Lower leg skin (tissue), 4 donors: ENCODE measurements around the gene EFL1. TPM values are rescaled to one million over a fixed set of nuclear protein-coding genes. Genes with fewer than 3 reads are reported as not detected.
"Not testable (repeated sequence)": the region's sequence is repeated elsewhere in the genome, so short reads cannot be mapped to it uniquely, and the experiment has no call there.

Experiments used
- DNase-seq, 2 donors: peaks; one replicate each; pipeline ENCODE4 v3.0.0-alpha.2; 2019; ENCODE audit warnings: low spot score in 2 of 2
- H3K4me3 ChIP-seq: fragments of 200-600 bp; sonication (generic); 2 replicates; pipeline ENCODE4 v1.5.1; 2017; ENCODE audit warnings: mild to moderate bottlenecking, low read depth; ENCODE audit not compliant: poor library complexity, severe bottlenecking
- POLR2A ChIP-seq, 2 donors: fragments of 450-650 bp; IDR thresholded peaks; one replicate each; pipeline ENCODE4 v1.6.1; 2016 to 2017; ENCODE audit warnings: antibody characterized with exemption in 2 of 2, mild to moderate bottlenecking in 1 of 2, moderate library complexity in 1 of 2
- WGBS, 2 donors: methylation state at CpG; one replicate each; pipeline ENCODE4 v1.1.5; 2018; 5-methylcytosine and 5-hydroxymethylcytosine counted together
- intact Hi-C: fragments of 100-400 bp; cut with DNase I; formaldehyde crosslinking; loops from one replicate; pipeline ENCODE4 v1.15.0; 2023; ENCODE audit warnings: low total_unique reads
- total RNA-seq, 4 donors: library from RNA; depleted of rRNA; stranded (reverse); fragments of >200 nt; gene quantifications; one replicate each; pipeline ENCODE4 v1.1.0, GENCODE V29; 2016
- TF ChIP-seq, protein P1 (sequence below), 3 donors: fragments of 450-650 bp; IDR thresholded peaks; one replicate each; pipeline ENCODE4 v1.5.1; 2016; ENCODE audit warnings: antibody characterized with exemption in 3 of 3, mild to moderate bottlenecking in 3 of 3, moderate library complexity in 2 of 3

Gene EFL1
- total RNA-seq, 4 donors from 2014 or later = 17.8 to 20.7 (median 19.5) TPM

DNA sequence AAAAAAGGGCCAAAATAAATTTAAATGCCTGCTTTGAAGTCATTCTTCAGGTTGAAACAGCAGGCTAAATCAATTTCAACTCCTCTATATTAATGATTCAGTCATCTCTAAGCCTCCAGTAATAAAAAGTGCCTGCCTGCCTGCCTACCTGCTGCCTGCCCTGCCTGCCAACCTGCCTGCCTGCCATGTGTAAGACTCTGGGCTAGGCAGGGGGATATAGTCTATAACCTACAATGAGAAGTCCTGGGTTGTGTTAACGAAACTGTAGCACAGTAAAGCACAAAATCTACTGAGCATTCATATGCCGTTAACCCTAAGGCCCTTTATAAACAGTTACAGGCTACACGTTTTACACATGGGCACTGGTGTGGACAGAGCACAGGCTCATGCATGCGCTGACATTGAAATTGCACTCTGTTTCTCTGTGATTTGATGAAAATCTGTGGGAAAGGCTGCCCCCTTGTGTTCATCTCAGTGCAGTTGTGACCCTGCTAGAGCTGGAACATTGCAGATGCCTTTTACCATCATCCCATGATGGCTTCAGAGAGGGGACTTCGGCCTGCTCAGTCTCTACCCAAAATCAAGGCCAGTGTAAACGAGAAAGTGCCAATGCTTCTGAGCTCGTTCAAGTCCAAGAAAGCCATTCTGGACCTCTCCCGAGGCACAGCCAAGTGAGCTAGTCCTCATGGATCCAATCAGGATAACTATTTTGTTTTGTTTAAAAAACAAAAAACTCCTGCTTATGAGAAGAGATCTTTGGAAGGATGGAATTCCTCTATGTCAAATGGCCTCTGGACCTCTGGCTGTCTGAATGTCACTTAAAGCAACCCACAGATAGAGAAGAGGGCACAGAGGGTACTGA is 64.6 kb downstream of the EFL1 start:
- no peak overlapping the region for H3K4me3 ChIP-seq
- WGBS, 2 donors = 41 to 42% methylated on average over 8 of the region's 8 CpGs
- intact Hi-C loops = no loop called here
- no peak for TF ChIP-seq POLR2A (IDR thresholded peaks at IDR 0.05)
- TF ChIP-seq, protein P1, sequence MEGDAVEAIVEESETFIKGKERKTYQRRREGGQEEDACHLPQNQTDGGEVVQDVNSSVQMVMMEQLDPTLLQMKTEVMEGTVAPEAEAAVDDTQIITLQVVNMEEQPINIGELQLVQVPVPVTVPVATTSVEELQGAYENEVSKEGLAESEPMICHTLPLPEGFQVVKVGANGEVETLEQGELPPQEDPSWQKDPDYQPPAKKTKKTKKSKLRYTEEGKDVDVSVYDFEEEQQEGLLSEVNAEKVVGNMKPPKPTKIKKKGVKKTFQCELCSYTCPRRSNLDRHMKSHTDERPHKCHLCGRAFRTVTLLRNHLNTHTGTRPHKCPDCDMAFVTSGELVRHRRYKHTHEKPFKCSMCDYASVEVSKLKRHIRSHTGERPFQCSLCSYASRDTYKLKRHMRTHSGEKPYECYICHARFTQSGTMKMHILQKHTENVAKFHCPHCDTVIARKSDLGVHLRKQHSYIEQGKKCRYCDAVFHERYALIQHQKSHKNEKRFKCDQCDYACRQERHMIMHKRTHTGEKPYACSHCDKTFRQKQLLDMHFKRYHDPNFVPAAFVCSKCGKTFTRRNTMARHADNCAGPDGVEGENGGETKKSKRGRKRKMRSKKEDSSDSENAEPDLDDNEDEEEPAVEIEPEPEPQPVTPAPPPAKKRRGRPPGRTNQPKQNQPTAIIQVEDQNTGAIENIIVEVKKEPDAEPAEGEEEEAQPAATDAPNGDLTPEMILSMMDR (IDR thresholded peaks at IDR 0.05) = no peak
- DNase-seq = peak; percentile 66 to 90

DNA sequence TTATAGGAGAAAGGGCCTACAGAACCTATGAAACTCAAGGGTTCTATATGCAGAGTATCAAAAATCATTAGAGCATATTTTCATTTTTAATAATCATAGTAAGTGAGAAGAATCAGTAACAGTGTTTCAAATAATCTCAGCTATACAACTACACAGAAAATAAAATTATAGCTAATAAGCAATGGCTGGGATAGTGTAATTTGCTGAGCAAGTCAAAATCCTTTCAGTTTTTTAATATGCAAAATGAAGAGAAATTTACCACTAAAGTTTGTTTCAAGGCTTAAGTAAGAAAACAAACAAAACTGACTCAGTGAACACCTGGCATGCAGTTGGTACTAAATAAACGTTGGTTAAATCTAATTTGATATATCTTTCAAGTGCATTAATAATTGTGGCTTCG is 66.2 kb downstream of the EFL1 start:
- 85 to 86% methylated on average over 2 of the region's 2 CpGs for WGBS, 2 donors
- DNase-seq = no peak
- intact Hi-C loops = no loop called here
- H3K4me3 ChIP-seq = no peak overlapping the region
- TF ChIP-seq POLR2A (IDR thresholded peaks at IDR 0.05) = no peak
- TF ChIP-seq, protein P1 (IDR thresholded peaks at IDR 0.05) = no peak

DNA sequence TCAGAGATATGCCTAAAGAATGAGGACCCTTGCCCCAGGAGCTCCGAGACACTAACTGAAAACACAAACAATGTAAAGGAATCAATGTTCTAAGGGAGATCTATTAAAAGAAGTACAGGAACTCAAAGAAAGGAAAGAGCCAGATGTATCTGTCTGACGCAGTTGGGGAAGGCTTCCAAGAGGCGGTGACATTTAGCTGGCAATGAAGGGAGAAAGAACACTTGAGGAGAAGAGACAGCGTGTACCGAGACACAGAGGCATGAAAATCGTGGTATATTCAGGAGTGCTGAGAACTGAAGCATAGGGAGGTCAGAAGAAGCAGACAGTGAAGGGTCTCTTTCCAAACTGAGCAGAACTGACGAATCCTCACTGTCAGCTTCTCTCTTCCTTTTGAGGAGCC is 66.7 kb downstream of the EFL1 start:
- DNase-seq, intact Hi-C loops, H3K4me3 ChIP-seq: not testable (repeated sequence)
- WGBS, 2 donors = 84 to 85% methylated on average over 7 of the region's 7 CpGs

DNA sequence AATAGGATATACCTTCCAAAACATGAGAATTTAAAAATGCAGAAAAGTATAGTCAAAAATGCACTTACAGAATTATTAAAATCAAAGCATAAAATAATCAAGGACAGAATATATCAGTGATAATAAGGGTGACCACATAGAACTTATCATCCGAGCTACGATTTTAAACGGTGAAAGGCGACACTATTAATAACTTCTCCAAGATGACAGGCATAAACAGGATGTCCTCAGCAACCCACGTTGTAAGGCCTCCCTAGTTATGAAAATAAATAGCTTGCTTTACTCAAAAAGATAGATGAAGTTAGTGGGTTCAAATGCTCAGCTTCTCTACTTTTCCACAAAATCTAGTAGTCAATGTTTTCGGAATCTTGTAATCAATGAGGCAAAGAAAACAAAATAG is 68.0 kb downstream of the EFL1 start:
- H3K4me3 ChIP-seq, DNase-seq, intact Hi-C loops: not testable (repeated sequence)
- 80 to 83% methylated on average over 6 of the region's 6 CpGs for WGBS, 2 donors

DNA sequence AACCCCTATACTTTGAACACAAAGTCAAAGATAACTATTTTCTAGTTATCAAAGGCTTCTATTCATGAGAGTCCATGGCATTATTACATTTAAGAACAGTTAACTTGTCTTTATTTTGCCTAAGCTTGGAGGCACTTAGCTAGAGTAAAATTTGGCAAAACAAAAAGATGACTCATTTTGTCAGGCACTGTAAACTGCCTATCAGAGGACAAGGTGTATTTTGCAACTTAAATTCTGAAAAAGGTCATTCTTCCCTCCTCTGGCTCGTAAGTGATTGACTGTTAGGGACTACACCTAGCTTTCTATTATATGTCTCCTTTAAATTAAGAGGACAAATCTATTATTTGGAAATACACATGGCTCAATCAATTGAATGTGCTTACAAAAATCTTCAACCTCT is 69.1 kb downstream of the EFL1 start:
- no CpG with 5 or more reads among the region's 1 CpG for WGBS, 2 donors
- DNase-seq, intact Hi-C loops, H3K4me3 ChIP-seq: not testable (repeated sequence)

DNA sequence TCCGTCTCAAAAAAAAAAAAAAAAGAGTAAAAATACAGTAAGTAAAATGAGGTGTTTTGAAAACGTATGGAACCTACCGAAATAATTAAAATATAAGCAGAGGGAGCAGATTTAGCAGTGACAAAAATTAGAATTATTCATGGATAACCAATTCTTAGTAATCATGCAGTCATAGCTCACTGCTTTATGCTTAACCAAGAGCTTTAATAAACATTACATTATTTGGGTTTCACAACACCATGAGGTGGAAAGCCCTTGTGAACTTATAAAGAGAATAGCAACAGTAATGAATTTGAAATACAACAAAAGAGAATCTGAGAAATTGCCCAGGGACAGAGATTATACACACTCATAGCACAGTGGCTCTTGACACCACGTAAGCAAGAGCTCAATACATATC is 70.1 kb downstream of the EFL1 start:
- 92% methylated on average over 4 of the region's 4 CpGs for WGBS, 2 donors
- H3K4me3 ChIP-seq, intact Hi-C loops, DNase-seq: not testable (repeated sequence)

DNA sequence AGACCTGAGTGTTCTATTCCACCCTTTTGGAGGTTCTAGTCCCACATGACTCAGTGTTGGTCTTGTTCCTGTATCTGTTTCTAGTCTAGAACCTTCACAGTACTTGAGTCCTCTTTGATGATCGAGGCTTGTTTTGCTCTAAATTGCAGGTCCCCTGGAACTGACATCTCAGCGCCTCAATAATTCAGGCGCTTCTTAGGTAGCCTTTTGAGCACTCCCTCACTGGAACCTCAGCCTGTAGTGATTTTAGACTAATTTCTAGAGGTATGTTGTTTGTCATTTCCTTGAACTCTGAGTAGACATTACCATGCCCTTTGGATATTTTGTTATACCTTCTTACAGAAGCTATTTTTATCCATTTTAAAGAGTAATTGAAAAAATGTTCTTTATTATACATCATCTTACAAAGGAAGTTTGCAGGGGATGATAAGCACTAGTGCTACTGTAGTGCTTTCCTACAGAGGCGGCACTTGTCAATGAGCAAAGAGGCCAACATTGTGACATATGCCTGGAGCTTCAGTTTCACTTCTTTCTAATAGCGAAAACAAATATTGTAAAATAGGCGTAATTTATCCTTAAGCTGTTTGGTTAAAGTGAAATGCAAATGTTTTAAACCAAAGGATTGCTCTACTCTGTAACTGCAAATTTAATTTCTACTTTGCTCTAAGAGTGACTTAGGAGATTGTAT is 75.7 kb downstream of the EFL1 start:
- intact Hi-C loops = no loop called here
- no peak for DNase-seq
- WGBS, 2 donors = 91 to 95% methylated on average over 6 of the region's 6 CpGs

More for the DNA sequence above, 75.7 kb downstream of the EFL1 start:
- no peak for TF ChIP-seq POLR2A (IDR thresholded peaks at IDR 0.05)
- TF ChIP-seq, protein P1 (IDR thresholded peaks at IDR 0.05) = no peak
- H3K4me3 ChIP-seq = no peak overlapping the region
